Osteocyte (in vitro differentiated cells): ENCODE measurements around the gene MPRIP. TPM values are rescaled to one million over a fixed set of nuclear protein-coding genes. Genes with fewer than 3 reads are reported as not detected.

Experiments
- DNase-seq: peaks from one replicate; pipeline ENCODE4 v3.0.0; 2021; ENCODE audit warnings: mixed read lengths; ENCODE audit not compliant: unreplicated experiment; ENCODE audit errors: extremely low spot score
- H3K27ac Mint-ChIP-seq: one replicate; pipeline ENCODE4 v1.8.0; 2021; ENCODE audit warnings: mild to moderate bottlenecking, mixed read lengths; ENCODE audit not compliant: unreplicated experiment
- H3K27me3 Mint-ChIP-seq: one replicate; pipeline ENCODE4 v1.8.0; 2021; ENCODE audit warnings: mixed read lengths; ENCODE audit not compliant: unreplicated experiment
- H3K36me3 Mint-ChIP-seq: one replicate; pipeline ENCODE4 v1.8.0; 2021; ENCODE audit warnings: mixed read lengths; ENCODE audit not compliant: unreplicated experiment
- H3K4me1 Mint-ChIP-seq: one replicate; pipeline ENCODE4 v1.8.0; 2021; ENCODE audit warnings: mixed read lengths; ENCODE audit not compliant: unreplicated experiment
- H3K4me3 Mint-ChIP-seq: one replicate; pipeline ENCODE4 v1.8.0; 2021; ENCODE audit warnings: mild to moderate bottlenecking, moderate library complexity, mixed read lengths; ENCODE audit not compliant: unreplicated experiment
- H3K9me3 Mint-ChIP-seq: one replicate; pipeline ENCODE4 v1.8.0; 2021; ENCODE audit warnings: mixed read lengths; ENCODE audit not compliant: unreplicated experiment
- CTCF ChIP-seq: fragments of 200-600 bp; sonication (generic); IDR thresholded peaks from 2 replicates; pipeline ENCODE4 v1.5.0; 2021; ENCODE audit warnings: antibody characterized with exemption, mild to moderate bottlenecking, moderate library complexity
- total RNA-seq: library from RNA; stranded (reverse); gene quantifications from 2 replicates; pipeline ENCODE4 v1.2.1, GENCODE V29; 2021

The MPRIP gene
- total RNA-seq, 1 donor from 2014 or later: 206 TPM

- Mint-ChIP-seq H3K27ac (no peak overlapping the region), H3K4me1 (peaks cover 18% of the 10 kb centered on the region), H3K9me3 (no peaks in the 10 kb centered on the region), H3K4me3 (no peak overlapping the region), H3K27me3 (no peaks in the 10 kb centered on the region), H3K36me3 (peaks cover 14% of the 10 kb centered on the region)
- no peak for TF ChIP-seq CTCF
- no peak for DNase-seq
Measured at GRCh38 chr17:17128476-17129075, 86.3 kb downstream of the MPRIP start.

DNA sequence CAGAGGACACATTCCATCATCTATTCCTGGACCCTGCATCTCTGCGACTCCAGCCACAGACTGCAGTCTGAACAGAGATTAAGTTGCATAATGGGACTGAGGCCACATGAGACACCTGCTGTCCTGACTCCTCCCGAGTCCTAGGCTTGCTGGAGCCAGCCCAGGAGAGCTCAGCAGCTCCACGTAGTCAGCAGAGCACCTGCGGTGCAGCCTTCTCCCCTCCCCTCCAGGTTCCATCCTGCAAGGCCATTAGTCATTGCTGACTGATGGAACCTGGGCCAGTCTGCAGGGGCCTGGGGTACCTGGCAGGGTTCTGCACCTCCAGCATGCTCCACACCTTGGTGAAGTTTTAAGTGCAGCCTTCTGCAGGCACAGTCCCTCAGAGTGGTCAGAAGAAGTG lies 87.2 kb downstream of the MPRIP start:
- no peaks in the 10 kb centered on the region for H3K27me3 Mint-ChIP-seq
- DNase-seq: no peak
- TF ChIP-seq CTCF: no peak
- H3K27ac Mint-ChIP-seq: no peak overlapping the region
- H3K9me3 Mint-ChIP-seq: no peaks in the 10 kb centered on the region
- H3K4me3 Mint-ChIP-seq: no peak overlapping the region
- H3K36me3 Mint-ChIP-seq: peaks cover 14% of the 10 kb centered on the region
- peaks cover 18% of the 10 kb centered on the region for H3K4me1 Mint-ChIP-seq

GRCh38 chr17:17130077-17130844 lies 88.0 kb downstream of the MPRIP start:
- DNase-seq: no peak
- Mint-ChIP-seq H3K27me3 (no peaks in the 10 kb centered on the region), H3K4me3 (no peak overlapping the region), H3K9me3 (no peaks in the 10 kb centered on the region), H3K36me3 (peaks cover 14% of the 10 kb centered on the region), H3K27ac (no peak overlapping the region), H3K4me1 (peaks cover 17% of the 10 kb centered on the region)
- no peak for TF ChIP-seq CTCF

DNA sequence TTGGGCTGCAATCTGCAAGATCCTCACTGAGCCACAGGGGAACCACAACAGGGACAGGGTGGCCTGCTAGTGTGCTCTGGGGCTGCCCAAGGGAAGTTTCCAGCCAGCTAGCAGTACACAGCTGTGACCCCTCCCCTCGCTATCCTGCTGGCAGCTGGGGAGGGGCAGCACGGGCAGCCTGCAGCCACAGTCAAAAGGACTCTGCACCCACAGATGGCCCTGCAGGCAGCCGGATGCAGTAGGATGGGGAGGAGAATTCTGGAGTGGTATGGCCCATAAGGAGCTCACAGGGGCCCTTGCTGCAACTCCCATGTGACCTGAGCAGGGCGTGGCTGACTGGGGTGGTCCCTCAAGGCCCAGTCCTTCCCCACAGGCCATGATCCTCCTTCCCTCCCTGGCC lies 89.6 kb downstream of the MPRIP start:
- Mint-ChIP-seq H3K4me1 (peaks cover 3% of the 10 kb centered on the region), H3K36me3 (peaks cover 18% of the 10 kb centered on the region), H3K9me3 (no peaks in the 10 kb centered on the region), H3K4me3 (no peak overlapping the region), H3K27me3 (no peaks in the 10 kb centered on the region), H3K27ac (no peak overlapping the region)
- no peak for DNase-seq
- no peak for TF ChIP-seq CTCF

DNA sequence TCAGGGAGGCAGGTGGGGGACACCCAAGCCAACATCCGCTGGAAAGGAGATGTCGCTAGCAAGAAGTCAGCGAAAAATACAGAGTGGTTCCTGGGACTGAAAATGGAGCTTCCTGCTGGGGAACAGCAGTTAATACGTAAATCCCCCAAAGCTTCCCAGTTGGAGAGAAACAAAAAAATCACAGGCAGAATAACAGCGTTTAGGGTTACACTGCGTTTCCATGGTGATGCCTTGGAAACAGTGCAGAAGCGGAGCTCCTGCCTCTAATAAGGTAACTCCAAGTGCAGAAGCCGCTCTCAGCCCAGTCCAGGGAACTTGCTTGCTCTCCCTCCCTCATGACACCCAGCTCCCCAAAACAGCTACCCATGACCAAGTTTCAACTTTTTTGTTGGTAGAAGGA lies 90.5 kb downstream of the MPRIP start:
- no peak overlapping the region for H3K4me3 Mint-ChIP-seq
- no peaks in the 10 kb centered on the region for H3K27me3 Mint-ChIP-seq
- no peak overlapping the region for H3K27ac Mint-ChIP-seq
- peaks cover 3% of the 10 kb centered on the region for H3K4me1 Mint-ChIP-seq
- TF ChIP-seq CTCF: no peak
- no peaks in the 10 kb centered on the region for H3K9me3 Mint-ChIP-seq
- peaks cover 24% of the 10 kb centered on the region for H3K36me3 Mint-ChIP-seq
- no peak for DNase-seq
